Measurements from ENCODE around the gene SNED1.
"Not testable (repeated sequence)": the region's sequence is repeated elsewhere in the genome, so short reads cannot be mapped to it uniquely, and the experiment has no call there.

Gene SNED1

DNA sequence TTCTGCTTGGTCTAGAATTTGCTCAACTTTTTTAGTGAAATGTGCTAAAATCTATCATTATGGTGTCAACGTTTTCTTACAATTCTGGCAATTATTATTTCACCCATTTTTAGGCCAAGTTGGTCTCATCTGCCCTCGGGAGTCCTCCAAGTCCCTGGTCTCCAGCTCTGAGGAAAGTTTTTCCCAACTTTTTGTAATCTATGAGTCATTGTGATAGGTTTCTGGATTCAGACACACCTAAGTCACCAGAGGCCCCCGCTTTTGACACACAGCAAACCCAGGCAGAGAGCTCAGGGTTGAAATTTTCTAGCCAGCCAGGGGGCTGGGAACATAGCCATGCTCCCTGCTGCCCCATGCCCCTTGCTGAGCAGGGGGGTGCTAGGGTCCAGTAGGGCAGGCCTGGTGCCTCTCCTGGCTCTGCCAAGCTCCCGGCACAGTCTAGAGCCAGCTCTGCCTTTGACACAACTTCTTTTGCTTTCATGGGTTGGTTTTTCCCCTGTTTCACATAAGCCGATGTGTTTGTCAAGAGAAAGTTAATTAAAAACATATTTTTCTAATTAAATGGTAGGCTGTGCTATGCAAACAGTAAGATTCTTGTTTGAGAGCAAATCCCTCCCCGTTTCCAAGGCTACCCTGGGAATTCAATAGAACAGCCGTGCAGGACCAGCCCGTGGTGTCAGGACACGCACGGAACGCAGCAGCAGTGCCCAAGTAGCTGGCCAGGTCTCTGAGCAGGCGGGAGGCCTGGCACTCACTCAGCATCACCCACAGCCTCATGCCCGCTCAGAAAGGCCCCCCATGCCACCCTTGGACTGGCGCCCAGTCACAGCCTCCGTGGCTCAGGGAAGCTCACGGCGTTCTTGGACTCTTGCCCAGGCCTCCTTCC is 25.5 kb upstream of the SNED1 start:
- FAIRE-seq = no peak

DNA sequence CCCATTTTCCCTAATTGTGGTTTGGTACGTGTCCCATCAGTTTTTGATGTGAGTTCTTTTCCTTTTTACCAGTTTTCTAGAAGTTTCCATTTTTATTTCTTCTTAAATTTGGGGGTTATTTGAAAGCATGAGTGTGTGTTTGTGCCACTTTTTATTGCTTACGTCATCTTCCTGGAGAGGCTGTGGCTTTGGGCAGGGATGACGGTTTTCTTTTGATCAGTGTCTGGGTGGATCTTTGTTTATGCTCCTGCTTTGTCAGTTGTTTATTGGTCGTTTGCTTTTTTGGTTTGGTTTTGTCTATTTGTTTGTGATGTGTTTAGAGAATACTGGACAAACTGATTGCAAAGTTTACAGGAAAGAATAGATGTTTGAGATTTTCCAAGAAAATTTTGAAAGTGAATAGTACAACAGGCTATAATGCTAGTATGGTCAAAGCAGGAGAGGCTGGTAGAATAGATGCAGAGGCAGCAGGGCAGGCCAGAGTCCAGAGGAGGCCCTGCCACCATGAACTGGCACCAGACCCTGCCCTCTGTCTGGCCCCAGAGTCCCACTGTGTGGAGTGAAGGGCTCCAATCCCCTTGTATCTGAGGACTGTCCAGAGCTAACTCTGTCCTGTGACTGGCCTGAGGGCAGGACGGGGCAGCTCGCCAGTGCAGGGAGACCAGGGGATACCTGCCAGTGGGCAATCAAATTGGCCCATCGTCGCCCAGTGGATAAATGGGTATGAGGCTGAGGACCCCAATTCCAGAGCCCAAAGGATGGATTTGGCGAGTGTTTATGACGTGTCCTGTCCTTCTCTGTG is 23.4 kb upstream of the SNED1 start:
- no peak for FAIRE-seq

GRCh38 chr2:240975903-240976302 is 22.5 kb upstream of the SNED1 start:
- not testable (repeated sequence) for FAIRE-seq

DNA sequence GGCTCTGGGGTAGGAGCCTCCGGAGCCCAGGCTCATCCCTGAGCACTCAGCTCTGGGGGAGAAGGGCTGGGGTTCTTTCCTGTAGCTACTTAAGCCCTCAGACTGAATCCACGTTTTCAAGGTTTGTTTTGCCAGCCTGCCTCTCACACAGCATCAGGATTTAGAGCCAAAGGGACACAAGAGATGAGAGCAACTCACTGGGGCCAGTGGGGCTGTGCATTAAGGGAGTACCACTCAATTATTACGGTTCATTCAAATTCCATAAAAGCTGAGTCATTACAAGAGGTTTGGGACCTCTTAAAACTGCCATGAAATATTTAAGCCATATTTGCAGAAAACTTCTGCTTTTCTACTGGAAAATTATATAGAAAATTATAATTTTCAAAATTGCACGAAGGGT is 17.1 kb upstream of the SNED1 start:
- no peak for FAIRE-seq

DNA sequence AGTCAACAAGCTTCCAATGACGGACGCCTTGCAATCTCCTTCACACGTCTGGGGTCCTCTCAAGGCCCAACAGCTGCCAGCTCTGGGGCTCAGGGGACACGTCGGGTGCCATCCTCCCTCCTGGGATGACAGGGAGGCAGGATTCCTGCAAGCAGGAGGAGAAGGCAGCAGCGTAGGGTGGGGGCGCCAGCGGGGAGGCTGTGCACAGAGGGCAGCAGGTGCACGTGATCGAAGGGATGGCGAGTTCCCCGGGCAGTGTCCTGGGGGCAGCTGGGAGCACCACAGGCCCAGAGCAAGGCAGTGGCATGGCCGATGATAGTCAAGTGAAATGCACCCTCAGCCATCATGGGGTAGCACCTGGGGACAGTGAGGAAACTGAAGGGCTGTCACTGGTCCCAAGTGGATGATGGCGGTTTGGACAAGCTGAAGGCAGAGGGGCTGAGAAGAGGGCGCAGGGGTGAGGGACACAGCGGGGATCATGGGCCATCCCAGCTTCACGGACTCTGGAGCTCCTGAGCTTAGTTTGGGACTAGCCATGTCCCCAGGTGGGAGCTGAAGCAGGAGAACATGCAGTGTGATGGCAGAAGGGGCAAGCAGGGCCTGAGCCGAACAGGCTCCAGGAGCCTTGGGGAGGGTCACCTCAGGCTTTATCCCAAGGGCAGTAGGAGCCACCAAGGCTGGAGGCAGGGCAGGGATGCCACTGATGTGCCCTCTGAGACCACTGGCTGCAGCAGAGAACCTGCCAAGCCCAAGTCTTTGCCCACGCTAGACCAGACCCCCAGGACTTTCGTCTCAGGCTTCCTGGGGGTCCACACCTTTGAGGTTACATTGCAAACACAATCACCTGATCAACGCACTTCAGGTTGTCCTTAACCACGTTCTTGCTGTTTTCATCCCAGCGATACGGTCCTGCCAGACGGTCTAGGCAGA is 16.3 kb upstream of the SNED1 start:
- no peak for FAIRE-seq

GRCh38 chr2:240982821-240983281 is 15.6 kb upstream of the SNED1 start:
- FAIRE-seq = no peak

DNA sequence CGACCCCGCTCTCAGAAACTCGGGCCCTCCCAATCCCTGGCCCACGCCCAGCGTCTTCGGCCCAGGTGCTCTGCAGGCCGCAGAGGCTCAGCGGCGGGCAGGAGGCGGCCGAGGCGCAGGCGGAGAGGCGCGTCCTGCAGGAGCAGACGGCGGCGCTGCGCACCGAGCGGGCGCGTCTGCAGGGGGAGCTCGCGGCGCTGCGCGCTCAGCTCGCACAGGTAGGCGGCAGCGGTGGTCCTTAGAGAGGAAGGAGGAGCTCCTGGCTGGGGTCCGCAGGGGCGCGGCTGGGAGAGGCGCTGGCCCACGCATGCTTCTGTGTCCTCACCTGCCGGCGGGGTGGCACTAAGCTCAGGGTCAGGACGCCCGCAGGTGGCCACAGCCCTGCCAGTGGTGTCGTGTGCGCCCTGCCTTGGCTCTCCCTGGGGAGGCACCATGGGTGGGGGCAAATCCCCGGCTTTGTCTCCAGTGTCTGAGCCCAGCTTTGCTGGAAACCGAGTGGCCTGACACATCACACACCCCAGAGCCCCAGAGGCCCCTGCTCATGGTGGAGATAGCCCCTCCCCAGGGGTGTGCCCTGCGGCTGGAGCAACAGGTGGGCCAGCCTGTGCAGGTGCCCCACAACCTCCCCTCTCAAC is 14.9 kb upstream of the SNED1 start:
- FAIRE-seq = no peak

GRCh38 chr2:240983996-240984498 is 14.4 kb upstream of the SNED1 start:
- no peak for FAIRE-seq

DNA sequence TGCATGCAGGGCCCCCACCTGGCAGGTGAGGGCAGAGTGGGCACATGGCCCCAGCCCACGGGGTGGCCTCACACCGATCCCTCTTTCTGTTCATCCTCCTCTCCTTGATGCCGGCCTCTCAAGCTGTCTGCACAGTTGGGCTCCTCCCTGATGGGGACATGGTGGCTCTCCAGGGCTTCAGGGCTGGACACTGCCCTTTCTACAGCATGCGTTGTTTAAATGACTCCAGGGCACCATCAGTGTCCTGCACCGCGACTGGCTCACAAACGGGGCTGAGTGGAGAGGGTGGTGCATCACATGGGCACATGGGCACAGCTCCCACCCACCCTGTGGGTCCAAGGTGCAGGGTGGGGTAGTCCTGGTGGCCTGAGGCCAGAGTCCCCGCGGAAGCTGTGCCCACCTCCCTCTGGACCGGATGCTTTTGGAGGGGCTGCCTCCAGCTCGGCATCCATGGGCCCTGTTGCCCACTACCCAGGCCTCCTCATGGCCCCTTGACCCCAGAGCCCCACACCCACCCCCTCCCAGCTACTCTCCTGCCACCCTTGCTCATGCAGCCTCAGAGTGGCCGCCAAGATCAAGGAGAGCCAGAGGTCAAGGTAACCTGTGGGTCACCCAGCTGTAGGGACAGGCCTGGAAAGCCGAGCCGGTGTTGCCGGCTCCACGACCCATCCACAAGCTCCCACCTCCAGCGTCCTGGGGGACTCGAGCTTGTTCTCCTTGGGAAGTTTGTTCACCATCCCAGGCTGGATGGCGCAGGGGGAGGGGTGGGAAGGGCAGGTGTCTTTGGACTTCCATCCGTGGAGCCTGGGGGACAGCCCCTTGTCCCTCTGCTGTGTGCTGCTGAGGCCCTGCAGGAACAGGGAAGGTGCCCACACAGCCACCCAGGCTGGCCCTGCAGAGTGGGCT is 12.3 kb upstream of the SNED1 start:
- no peak for FAIRE-seq

- FAIRE-seq = no peak
Measured at GRCh38 chr2:240986787-240987411, 11.5 kb upstream of the SNED1 start.

DNA sequence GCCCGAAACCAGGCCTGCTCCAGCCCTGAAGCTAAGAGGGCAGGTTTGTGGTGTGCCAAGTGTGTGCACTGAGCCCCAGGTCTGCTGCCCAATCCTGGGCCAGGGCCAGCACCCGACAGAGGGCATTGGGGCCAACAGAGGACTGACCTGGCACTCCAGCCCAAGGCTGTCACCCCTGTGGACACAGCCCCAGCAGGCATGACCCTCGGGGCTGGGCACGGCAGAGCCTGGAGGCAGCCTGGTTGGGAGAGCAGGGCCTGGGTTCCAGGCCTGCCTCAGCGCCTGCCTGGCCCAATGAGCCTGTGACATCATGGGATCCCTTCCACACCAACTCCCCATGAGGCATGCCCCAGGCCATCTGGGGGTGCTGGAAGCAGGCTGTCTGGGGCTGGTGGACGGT is 10.8 kb upstream of the SNED1 start:
- FAIRE-seq = no peak

- no peak for FAIRE-seq
Measured at GRCh38 chr2:240988146-240988545, 10.3 kb upstream of the SNED1 start.

DNA sequence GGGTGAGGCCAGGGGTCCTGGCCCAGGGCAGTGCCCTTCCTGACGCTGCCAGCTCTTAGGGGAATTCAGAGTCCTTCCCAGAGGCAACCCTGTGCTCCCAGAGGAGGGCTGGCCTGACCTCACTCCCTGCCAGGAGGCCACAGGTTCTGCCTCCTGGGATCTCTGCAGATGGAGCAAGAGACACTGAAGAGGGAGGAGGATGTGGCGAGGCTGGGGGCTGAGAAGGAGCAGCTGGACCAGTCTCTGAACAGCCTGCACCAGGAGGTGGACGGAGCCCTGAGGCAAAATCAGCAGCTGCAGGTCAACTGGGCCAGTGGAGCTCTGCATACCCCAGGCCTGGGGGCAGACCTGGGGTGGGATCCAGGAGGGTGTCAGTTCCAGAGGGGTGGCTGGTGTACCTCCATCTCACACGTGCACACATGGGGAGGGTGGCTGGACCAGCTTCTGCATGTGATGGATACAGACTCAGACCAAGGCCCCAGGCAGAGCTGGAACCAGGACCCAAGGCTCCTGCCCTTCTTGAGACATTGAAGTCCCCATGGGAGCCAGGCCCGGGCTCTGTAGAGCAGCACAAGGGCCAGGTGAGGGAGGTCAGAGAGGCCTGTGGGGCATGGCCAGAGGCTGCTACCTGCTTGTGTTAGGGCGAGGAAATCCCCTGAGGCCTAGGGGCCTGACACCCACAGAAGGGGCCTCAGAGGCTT is 9.7 kb upstream of the SNED1 start:
- no peak for FAIRE-seq

GRCh38 chr2:240989451-240990265 is 8.8 kb upstream of the SNED1 start:
- FAIRE-seq = no peak

- no peak for FAIRE-seq
Measured at GRCh38 chr2:240990266-240990529, 8.2 kb upstream of the SNED1 start.

DNA sequence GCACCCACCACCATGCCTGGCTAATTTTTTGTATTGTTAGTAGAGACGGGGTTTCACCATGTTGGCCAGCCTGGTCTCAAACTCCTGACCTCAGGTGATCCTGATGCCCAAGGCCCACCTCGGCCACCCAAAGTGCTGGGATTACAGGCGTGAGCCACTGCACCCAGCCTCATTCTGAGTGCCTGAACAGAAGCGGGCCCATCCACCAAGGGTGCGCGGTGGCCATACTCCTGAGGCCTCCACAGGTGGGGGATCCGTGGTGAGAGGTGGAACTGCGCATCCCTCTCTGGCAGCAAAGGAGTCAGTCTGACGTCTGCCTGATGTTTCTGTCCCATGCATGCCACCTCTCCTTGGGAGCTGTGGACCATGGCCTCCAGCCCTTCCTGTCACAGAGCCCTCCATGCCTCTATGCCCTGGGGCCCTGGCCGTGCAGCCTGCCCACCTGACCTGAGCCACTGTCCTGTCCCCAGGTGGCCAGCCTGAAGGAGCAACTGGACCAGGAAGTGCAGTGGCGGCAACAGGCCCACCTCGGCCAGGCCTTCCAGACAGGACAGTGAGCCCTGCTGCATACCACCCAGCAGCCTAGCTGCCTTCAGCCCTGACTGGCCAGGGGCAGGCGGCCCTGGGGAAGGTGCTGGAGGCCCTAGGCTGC is 7.6 kb upstream of the SNED1 start:
- no peak for FAIRE-seq

- no peak for FAIRE-seq
Measured at GRCh38 chr2:240991378-240992263, 6.8 kb upstream of the SNED1 start.

Measured in TTC549 (cell line).